GM23338 (cell line): Measurements from ENCODE around the gene ZDHHC12.

ENCODE experiments used
- EZH2 ChIP-seq: fragments of 200-600 bp; sonication (generic); IDR thresholded peaks from one replicate; pipeline ENCODE4 v1.8.0; 2017; ENCODE audit warnings: antibody characterized with exemption, mild to moderate bottlenecking, low read depth; ENCODE audit not compliant: unreplicated experiment
- JUNB ChIP-seq: IDR thresholded peaks from one replicate; pipeline ENCODE4 v1.6.1; 2016; ENCODE audit warnings: antibody characterized with exemption; ENCODE audit not compliant: unreplicated experiment
- POLR2AphosphoS5 ChIP-seq: IDR thresholded peaks from 2 replicates; pipeline ENCODE4 v1.6.1; 2016; ENCODE audit warnings: antibody characterized with exemption, low read depth
- REST ChIP-seq: IDR thresholded peaks from one replicate; pipeline ENCODE4 v1.6.1; 2018; ENCODE audit warnings: antibody characterized with exemption; ENCODE audit not compliant: unreplicated experiment
- TF ChIP-seq, protein P1 (sequence below), 2 experiments: fragments of 200-600 bp in 1 of 2; sonication (generic) in 1 of 2; conservative IDR thresholded peaks; 2 replicates each; pipeline versions ENCODE4 v1.5.1 to v1.6.1; 2016 to 2017; ENCODE audit warnings: antibody characterized with exemption in 2 of 2, low read depth in 2 of 2, mild to moderate bottlenecking in 2 of 2, moderate library complexity in 1 of 2

- TF ChIP-seq, protein P1, sequence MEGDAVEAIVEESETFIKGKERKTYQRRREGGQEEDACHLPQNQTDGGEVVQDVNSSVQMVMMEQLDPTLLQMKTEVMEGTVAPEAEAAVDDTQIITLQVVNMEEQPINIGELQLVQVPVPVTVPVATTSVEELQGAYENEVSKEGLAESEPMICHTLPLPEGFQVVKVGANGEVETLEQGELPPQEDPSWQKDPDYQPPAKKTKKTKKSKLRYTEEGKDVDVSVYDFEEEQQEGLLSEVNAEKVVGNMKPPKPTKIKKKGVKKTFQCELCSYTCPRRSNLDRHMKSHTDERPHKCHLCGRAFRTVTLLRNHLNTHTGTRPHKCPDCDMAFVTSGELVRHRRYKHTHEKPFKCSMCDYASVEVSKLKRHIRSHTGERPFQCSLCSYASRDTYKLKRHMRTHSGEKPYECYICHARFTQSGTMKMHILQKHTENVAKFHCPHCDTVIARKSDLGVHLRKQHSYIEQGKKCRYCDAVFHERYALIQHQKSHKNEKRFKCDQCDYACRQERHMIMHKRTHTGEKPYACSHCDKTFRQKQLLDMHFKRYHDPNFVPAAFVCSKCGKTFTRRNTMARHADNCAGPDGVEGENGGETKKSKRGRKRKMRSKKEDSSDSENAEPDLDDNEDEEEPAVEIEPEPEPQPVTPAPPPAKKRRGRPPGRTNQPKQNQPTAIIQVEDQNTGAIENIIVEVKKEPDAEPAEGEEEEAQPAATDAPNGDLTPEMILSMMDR (conservative IDR thresholded peaks at IDR 0.05; ENCODE audit: low read depth in 2 of 2), result no peak
- no peak for TF ChIP-seq EZH2
- TF ChIP-seq REST, result no peak
- TF ChIP-seq POLR2AphosphoS5, result peak; percentile 65
- TF ChIP-seq JUNB, result no peak
Measured at GRCh38 chr9:128688501-128689292, 35.2 kb downstream of the ZDHHC12 start, which contains the start of gene SET.
